Type B pancreatic cell (in vitro differentiated cells): ENCODE results near the gene RPL11. TPM values are rescaled to one million over a fixed set of nuclear protein-coding genes. Genes with fewer than 3 reads are reported as not detected.

ENCODE experiments used
- DNase-seq: peaks from one replicate; pipeline ENCODE4 v3.0.0; 2021; ENCODE audit warnings: mixed read lengths; ENCODE audit not compliant: unreplicated experiment; ENCODE audit errors: extremely low spot score
- H3K27ac Mint-ChIP-seq: 2 replicates; pipeline ENCODE4 v1.8.0; 2021; ENCODE audit warnings: mild to moderate bottlenecking, mixed read lengths
- H3K27me3 Mint-ChIP-seq: 2 replicates; pipeline ENCODE4 v1.8.0; 2021; ENCODE audit warnings: mixed read lengths
- H3K36me3 Mint-ChIP-seq: 2 replicates; pipeline ENCODE4 v1.8.0; 2021; ENCODE audit warnings: mixed read lengths
- H3K4me1 Mint-ChIP-seq: one replicate; pipeline ENCODE4 v1.8.0; 2021; ENCODE audit warnings: mixed read lengths; ENCODE audit not compliant: unreplicated experiment
- H3K4me3 Mint-ChIP-seq: 2 replicates; pipeline ENCODE4 v1.8.0; 2021; ENCODE audit warnings: mild to moderate bottlenecking, mixed read lengths
- H3K9me3 Mint-ChIP-seq: 2 replicates; pipeline ENCODE4 v1.8.0; 2021; ENCODE audit warnings: mixed read lengths
- total RNA-seq: library from RNA; stranded (reverse); gene quantifications from 2 replicates; pipeline ENCODE4 v1.2.1, GENCODE V29; 2021; ENCODE audit warnings: low replicate concordance
- TF ChIP-seq, protein P1 (sequence below): fragments of 200-600 bp; sonication (generic); conservative IDR thresholded peaks from 2 replicates; pipeline ENCODE4 v1.5.0; 2021; ENCODE audit warnings: antibody characterized with exemption, mild to moderate bottlenecking

Gene RPL11
- total RNA-seq, 1 donor from 2014 or later, result 1,209 TPM

DNA sequence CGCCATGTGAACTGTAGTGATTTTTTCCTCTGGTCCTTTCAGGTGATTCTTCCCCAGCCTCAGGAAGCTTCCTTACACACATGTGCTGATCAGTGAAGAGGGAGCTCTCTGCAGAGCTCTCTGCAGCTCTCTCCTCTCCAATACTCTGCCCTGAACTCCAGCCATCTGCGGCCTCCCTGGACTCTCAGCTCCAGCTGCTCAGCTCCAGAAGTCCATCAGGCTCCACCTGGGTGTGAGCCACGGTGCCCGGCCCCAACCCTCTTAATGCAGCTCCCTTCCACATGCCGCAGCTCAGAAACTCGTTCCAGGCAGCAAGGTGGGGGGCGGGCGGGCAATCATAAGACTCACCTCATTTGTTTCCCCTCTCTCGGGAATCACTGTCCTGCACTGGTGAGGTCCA, 30.9 kb upstream of the RPL11 start:
- Mint-ChIP-seq H3K4me1 (peaks cover 12% of the 10 kb centered on the region), H3K4me3 (no peak overlapping the region), H3K27ac (no peak overlapping the region), H3K27me3 (no peaks in the 10 kb centered on the region), H3K36me3 (no peaks in the 10 kb centered on the region), H3K9me3 (no peaks in the 10 kb centered on the region)
- TF ChIP-seq, protein P1, sequence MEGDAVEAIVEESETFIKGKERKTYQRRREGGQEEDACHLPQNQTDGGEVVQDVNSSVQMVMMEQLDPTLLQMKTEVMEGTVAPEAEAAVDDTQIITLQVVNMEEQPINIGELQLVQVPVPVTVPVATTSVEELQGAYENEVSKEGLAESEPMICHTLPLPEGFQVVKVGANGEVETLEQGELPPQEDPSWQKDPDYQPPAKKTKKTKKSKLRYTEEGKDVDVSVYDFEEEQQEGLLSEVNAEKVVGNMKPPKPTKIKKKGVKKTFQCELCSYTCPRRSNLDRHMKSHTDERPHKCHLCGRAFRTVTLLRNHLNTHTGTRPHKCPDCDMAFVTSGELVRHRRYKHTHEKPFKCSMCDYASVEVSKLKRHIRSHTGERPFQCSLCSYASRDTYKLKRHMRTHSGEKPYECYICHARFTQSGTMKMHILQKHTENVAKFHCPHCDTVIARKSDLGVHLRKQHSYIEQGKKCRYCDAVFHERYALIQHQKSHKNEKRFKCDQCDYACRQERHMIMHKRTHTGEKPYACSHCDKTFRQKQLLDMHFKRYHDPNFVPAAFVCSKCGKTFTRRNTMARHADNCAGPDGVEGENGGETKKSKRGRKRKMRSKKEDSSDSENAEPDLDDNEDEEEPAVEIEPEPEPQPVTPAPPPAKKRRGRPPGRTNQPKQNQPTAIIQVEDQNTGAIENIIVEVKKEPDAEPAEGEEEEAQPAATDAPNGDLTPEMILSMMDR, result no peak
- no peak for DNase-seq

DNA sequence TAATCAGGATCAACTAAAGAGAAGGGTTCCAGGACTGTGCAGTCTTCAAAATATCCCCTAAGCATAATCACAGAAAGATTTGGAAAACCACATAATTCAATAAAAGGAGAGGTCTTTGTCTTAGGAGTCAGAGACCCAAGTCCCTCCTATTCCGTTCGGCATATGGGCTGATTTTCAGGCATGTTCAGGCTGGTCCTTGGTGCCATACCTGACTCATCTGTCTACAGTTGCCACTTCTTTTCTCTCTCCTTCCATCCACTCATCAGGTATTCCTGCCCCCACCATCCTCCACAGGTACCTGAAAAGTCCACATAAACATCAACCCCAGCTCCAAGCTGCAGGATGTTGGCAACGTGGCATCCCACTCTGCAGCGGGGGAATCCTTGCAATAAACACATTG, 29.7 kb upstream of the RPL11 start:
- TF ChIP-seq, protein P1, result no peak
- DNase-seq, result no peak
- Mint-ChIP-seq H3K27me3 (no peaks in the 10 kb centered on the region), H3K27ac (no peak overlapping the region), H3K36me3 (no peaks in the 10 kb centered on the region), H3K9me3 (no peaks in the 10 kb centered on the region), H3K4me1 (peaks cover 12% of the 10 kb centered on the region), H3K4me3 (no peak overlapping the region)

DNA sequence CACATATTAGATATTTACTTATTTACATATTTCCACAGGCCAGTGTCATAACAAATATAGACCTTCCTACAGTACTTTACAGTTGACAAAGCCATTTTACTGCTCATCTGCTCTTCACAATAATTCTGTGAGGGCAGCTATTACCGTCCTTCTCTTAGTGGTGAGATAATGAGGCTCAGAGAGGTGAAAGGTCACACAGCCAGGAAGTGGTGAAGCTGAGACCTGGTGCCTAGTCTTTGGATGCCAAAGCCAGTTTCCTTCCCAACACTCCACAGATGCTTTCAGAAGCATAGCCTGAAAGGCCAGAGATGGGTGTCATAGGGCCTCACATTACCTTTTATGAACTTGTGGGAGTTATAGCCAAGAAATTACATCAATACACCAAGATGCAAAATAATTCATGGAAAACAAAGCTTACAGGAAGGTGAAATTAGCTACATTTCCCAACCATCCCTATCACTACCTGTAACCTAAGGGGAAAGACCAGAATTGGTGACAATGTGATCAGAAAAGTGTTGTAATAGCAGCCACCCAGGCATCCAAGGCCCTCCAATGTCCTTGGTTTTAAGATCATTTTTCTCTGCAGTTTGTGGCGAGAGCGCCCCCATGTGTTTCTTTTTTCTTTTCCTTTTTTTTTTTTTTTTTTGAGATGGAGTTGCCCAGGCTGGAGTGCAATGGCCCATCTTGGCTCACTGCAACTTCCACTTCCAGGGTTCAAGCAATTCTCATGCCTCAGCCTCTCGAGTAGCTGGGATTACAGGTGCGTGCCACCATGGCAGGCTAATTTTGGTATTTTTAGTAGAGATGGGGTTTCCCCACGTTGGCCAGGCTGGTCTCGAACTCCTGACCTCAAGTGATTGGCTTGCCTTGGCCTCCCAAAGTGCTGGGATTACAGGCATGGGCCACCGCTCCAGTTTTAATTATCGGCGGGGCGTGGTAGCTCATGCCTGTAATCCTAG, 26.5 kb upstream of the RPL11 start:
- Mint-ChIP-seq H3K27me3 (no peaks in the 10 kb centered on the region), H3K4me1 (peaks cover 8% of the 10 kb centered on the region), H3K4me3 (no peak overlapping the region), H3K36me3 (no peaks in the 10 kb centered on the region), H3K9me3 (no peaks in the 10 kb centered on the region), H3K27ac (no peak overlapping the region)
- no peak for DNase-seq
- TF ChIP-seq, protein P1, result peak; percentile 68

DNA sequence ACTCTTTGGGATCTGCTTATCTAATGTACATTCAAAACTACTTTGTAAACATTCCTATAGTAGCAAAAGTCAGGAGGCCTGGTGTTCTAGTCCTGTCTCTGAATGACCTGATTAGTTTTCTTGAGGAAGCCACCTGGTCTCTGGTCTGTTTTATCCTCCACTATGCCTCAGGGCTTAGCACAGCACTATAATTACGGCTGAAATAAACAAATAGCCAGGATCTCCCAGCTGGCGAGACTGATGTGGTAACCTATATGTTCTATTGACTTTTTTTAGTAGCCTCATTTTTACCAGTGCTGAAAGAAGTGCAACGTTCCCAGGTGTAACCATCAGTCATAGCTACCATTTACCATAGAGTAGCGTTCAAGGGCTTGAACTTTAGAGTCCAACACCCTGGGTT, 24.2 kb upstream of the RPL11 start:
- Mint-ChIP-seq H3K4me3 (no peak overlapping the region), H3K36me3 (no peaks in the 10 kb centered on the region), H3K9me3 (no peaks in the 10 kb centered on the region), H3K27ac (no peak overlapping the region), H3K4me1 (peaks cover 4% of the 10 kb centered on the region), H3K27me3 (peaks cover 5% of the 10 kb centered on the region)
- no peak for DNase-seq
- TF ChIP-seq, protein P1, result no peak

DNA sequence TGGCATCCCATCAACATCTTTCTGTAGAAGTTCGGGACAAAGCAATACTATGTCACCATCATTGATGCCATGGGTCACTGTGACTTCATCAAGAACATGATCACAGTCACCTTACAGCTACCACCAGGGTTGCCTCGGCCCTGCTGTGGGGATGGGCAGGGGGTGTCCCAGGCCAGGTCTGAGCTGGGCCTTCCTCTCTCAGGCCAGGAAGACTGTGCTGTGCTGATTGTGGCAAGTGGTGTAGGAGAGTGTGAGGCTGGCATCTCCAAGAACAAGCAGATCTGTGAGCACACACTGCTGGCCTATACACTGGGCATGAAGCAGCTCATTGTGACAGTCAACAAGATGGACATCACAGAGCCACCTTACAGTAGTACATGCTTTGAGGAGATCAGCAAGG, 20.9 kb upstream of the RPL11 start:
- H3K27me3 Mint-ChIP-seq, result peaks cover 18% of the 10 kb centered on the region
- TF ChIP-seq, protein P1, result no peak
- no peaks in the 10 kb centered on the region for H3K9me3 Mint-ChIP-seq
- H3K4me3 Mint-ChIP-seq, result no peak overlapping the region
- H3K27ac Mint-ChIP-seq, result no peak overlapping the region
- no peaks in the 10 kb centered on the region for H3K4me1 Mint-ChIP-seq
- no peak for DNase-seq
- H3K36me3 Mint-ChIP-seq, result no peaks in the 10 kb centered on the region
